Measurements from ENCODE around the gene PLB1. TPM values are rescaled to one million over a fixed set of nuclear protein-coding genes. Genes with fewer than 3 reads are reported as not detected.
A peak's percentile ranks its signal among the peaks of the same experiment; 100 is the strongest.

Gene PLB1
- total RNA-seq, 2 donors from 2014 or later = 2.8 to 6.2 TPM

- intact Hi-C loops (cut with DNase I) = no loop called here
- ATAC-seq (no peak), DNase-seq (no peak)
These were observed 135.8 kb downstream of the PLB1 start for GRCh38 chr2:28631514-28632206.

GRCh38 chr2:28632791-28633190, 136.9 kb downstream of the PLB1 start:
- DNase-seq (no peak), ATAC-seq (no peak)
- intact Hi-C loops (cut with DNase I) = no loop called here

GRCh38 chr2:28633204-28633603, 137.3 kb downstream of the PLB1 start:
- ATAC-seq = no peak
- DNase-seq = no peak
- intact Hi-C loops (cut with DNase I) = no loop called here

GRCh38 chr2:28633746-28634145, 137.9 kb downstream of the PLB1 start:
- DNase-seq (no peak), ATAC-seq (peak in 1 of 2 donors; percentile 64)
- intact Hi-C loops (cut with DNase I) = no loop called here

- DNase-seq (peak; percentile 50), ATAC-seq (peak; percentile 81)
- intact Hi-C loops (cut with DNase I) = no loop called here
These were observed 139.3 kb downstream of the PLB1 start for GRCh38 chr2:28635191-28635611.

- intact Hi-C loops (cut with DNase I) = no loop called here
- DNase-seq (no peak), ATAC-seq (no peak)
These were observed 140.6 kb downstream of the PLB1 start for GRCh38 chr2:28636491-28636890.

GRCh38 chr2:28637066-28638047, 141.5 kb downstream of the PLB1 start:
- no peak for DNase-seq
- intact Hi-C loops (cut with DNase I) = no loop called here
- peak in 1 of 2 donors; percentile 45 for ATAC-seq

GRCh38 chr2:28638102-28638501, 142.2 kb downstream of the PLB1 start:
- DNase-seq = no peak
- no peak for ATAC-seq
- intact Hi-C loops (cut with DNase I) = no loop called here

GRCh38 chr2:28639092-28639691, 143.3 kb downstream of the PLB1 start:
- ATAC-seq (no peak), DNase-seq (no peak)
- intact Hi-C loops (cut with DNase I) = no loop called here

- no peak for ATAC-seq
- intact Hi-C loops (cut with DNase I) = no loop called here
These were observed 144.0 kb downstream of the PLB1 start for GRCh38 chr2:28639836-28640235.

GRCh38 chr2:28640260-28640907, 144.5 kb downstream of the PLB1 start:
- DNase-seq (no peak), ATAC-seq (no peak)
- intact Hi-C loops (cut with DNase I) = no loop called here

More at GRCh38 chr2:28639836-28640235, 144.0 kb downstream of the PLB1 start:
- DNase-seq = no peak

GRCh38 chr2:28640908-28641300, 145.0 kb downstream of the PLB1 start:
- intact Hi-C loops (cut with DNase I) = no loop called here
- DNase-seq (no peak), ATAC-seq (no peak)

GRCh38 chr2:28642796-28643195, 146.9 kb downstream of the PLB1 start:
- no peak for DNase-seq
- intact Hi-C loops (cut with DNase I) = no loop called here
- ATAC-seq = no peak

GRCh38 chr2:28643327-28643726, 147.5 kb downstream of the PLB1 start:
- DNase-seq = no peak
- intact Hi-C loops (cut with DNase I) = no loop called here
- ATAC-seq = no peak

GRCh38 chr2:28643911-28644334, 148.1 kb downstream of the PLB1 start:
- intact Hi-C loops (cut with DNase I) = no loop called here
- ATAC-seq (peak; percentile 20 to 69), DNase-seq (no peak)

- DNase-seq = no peak
- intact Hi-C loops (cut with DNase I) = no loop called here
- ATAC-seq = peak; percentile 60 to 64
These were observed 148.9 kb downstream of the PLB1 start for GRCh38 chr2:28644760-28645159.

GRCh38 chr2:28645553-28645952, 149.7 kb downstream of the PLB1 start:
- no peak for ATAC-seq
- no peak for DNase-seq
- intact Hi-C loops (cut with DNase I) = no loop called here

GRCh38 chr2:28647682-28648081, 151.8 kb downstream of the PLB1 start:
- intact Hi-C loops (cut with DNase I) = no loop called here
- no peak for ATAC-seq
- no peak for DNase-seq

- intact Hi-C loops (cut with DNase I) = no loop called here
- ATAC-seq (peak; percentile 56 to 74), DNase-seq (no peak)
These were observed 152.3 kb downstream of the PLB1 start for GRCh38 chr2:28648147-28648546.

All from left cardiac atrium (tissue), 4 donors.